SK-N-SH treated with all-trans-retinoic acid at 6 μM for 48 hours (cell line): Measurements from ENCODE around the gene DNAJC9.

ENCODE experiments used
- ATAC-seq: fragments of 200-7000 bp; cut with Tn5 transposase; 3 replicates; pipeline ENCODE4 v1.9.1; 2020; ENCODE audit warnings: mild to moderate bottlenecking, moderate library complexity
- ARNTL ChIP-seq: fragments of 450-650 bp; formaldehyde crosslinking; IDR thresholded peaks from 2 replicates; pipeline ENCODE4 v1.5.0; 2020; ENCODE audit warnings: low read depth, mild to moderate bottlenecking, moderate library complexity, borderline replicate concordance
- BACH2 ChIP-seq: fragments of 250-450 bp; sonication (Bioruptor Pico); IDR thresholded peaks from 2 replicates; pipeline ENCODE4 v1.9.0; 2021; ENCODE audit warnings: mild to moderate bottlenecking, borderline replicate concordance
- CREB5 ChIP-seq: fragments of 250-450 bp; sonication (Bioruptor Pico); IDR thresholded peaks from 2 replicates; pipeline ENCODE4 v1.5.1; 2020; ENCODE audit warnings: low read depth, mild to moderate bottlenecking, moderate library complexity
- CSRNP3 ChIP-seq: fragments of 250-450 bp; sonication (Bioruptor Pico); IDR thresholded peaks from 2 replicates; pipeline ENCODE4 v1.5.1; 2021; ENCODE audit warnings: mild to moderate bottlenecking, moderate library complexity
- GLIS3 ChIP-seq: fragments of 250-450 bp; sonication (Bioruptor Pico); IDR thresholded peaks from 2 replicates; pipeline ENCODE4 v1.5.0; 2020; ENCODE audit warnings: mild to moderate bottlenecking, moderate library complexity
- ISL1 ChIP-seq: fragments of 250-450 bp; sonication (Bioruptor Pico); IDR thresholded peaks from 2 replicates; pipeline ENCODE4 v2.1.2; 2022; ENCODE audit warnings: mild to moderate bottlenecking, moderate library complexity
- OSR1 ChIP-seq: fragments of 250-450 bp; sonication (Bioruptor Pico); IDR thresholded peaks from 2 replicates; pipeline ENCODE4 v1.8.0; 2022; ENCODE audit warnings: moderate library complexity, mild to moderate bottlenecking, inconsistent platforms
- POU6F1 ChIP-seq: fragments of 250-450 bp; sonication (Bioruptor Pico); IDR thresholded peaks from 2 replicates; pipeline ENCODE4 v1.8.0; 2021; ENCODE audit warnings: low read depth, mild to moderate bottlenecking, moderate library complexity, borderline replicate concordance
- PPARA ChIP-seq: fragments of 250-450 bp; sonication (Bioruptor Pico); IDR thresholded peaks from 2 replicates; pipeline ENCODE4 v1.5.0; 2020; ENCODE audit warnings: mild to moderate bottlenecking, borderline replicate concordance
- RARB ChIP-seq: fragments of 250-450 bp; sonication (Bioruptor Pico); IDR thresholded peaks from 2 replicates; pipeline ENCODE4 v1.8.0; 2021; ENCODE audit warnings: mild to moderate bottlenecking, moderate library complexity
- SNAI2 ChIP-seq: fragments of 250-450 bp; sonication (Bioruptor Pico); IDR thresholded peaks from 2 replicates; pipeline ENCODE4 v1.5.0; 2020; ENCODE audit warnings: mild to moderate bottlenecking, moderate library complexity
- TCF4 ChIP-seq: fragments of 250-450 bp; sonication (Bioruptor Pico); IDR thresholded peaks from 2 replicates; pipeline ENCODE4 v1.8.0; 2021; ENCODE audit warnings: mild to moderate bottlenecking, moderate library complexity, borderline replicate concordance
- TOX ChIP-seq: fragments of 250-450 bp; sonication (Bioruptor Pico); IDR thresholded peaks from 2 replicates; pipeline ENCODE4 v1.8.0; 2021; ENCODE audit warnings: mild to moderate bottlenecking, moderate library complexity, borderline replicate concordance
- TSHZ2 ChIP-seq: fragments of 250-450 bp; sonication (Bioruptor Pico); IDR thresholded peaks from 2 replicates; pipeline ENCODE4 v1.5.0; 2020; ENCODE audit warnings: mild to moderate bottlenecking, moderate library complexity
- ZC3H10 ChIP-seq: fragments of 250-450 bp; sonication (Bioruptor Pico); IDR thresholded peaks from 2 replicates; pipeline ENCODE4 v1.5.1; 2021; ENCODE audit warnings: mild to moderate bottlenecking, moderate library complexity
- ZFP3 ChIP-seq: fragments of 250-450 bp; sonication (Bioruptor Pico); IDR thresholded peaks from 2 replicates; pipeline ENCODE4 v1.5.0; 2020; ENCODE audit warnings: mild to moderate bottlenecking, moderate library complexity
- ZNF565 ChIP-seq: fragments of 450-650 bp; formaldehyde crosslinking; conservative IDR thresholded peaks from 2 replicates; pipeline ENCODE4 v1.5.0; 2020; ENCODE audit warnings: low read depth, mild to moderate bottlenecking, moderate library complexity
- ZNF70 ChIP-seq: fragments of 450-650 bp; formaldehyde crosslinking; IDR thresholded peaks from 2 replicates; pipeline ENCODE4 v1.5.0; 2020; ENCODE audit warnings: mild to moderate bottlenecking, moderate library complexity
- ZNF8 ChIP-seq: fragments of 450-650 bp; formaldehyde crosslinking; IDR thresholded peaks from 2 replicates; pipeline ENCODE4 v1.5.0; 2020; ENCODE audit warnings: mild to moderate bottlenecking, moderate library complexity
- TF ChIP-seq, protein P1 (sequence below): fragments of 250-450 bp; sonication (Bioruptor Pico); IDR thresholded peaks from 2 replicates; pipeline ENCODE4 v1.8.0; 2020; ENCODE audit warnings: mild to moderate bottlenecking, moderate library complexity, borderline replicate concordance

The DNAJC9 gene

GRCh38 chr10:73232887-73233286, 14.2 kb downstream of the DNAJC9 start:
- ATAC-seq = peak; percentile 41; the same call in 1 of the 3 replicates
- TF ChIP-seq OSR1 (CRISPR knock-in tag) (no peak), POU6F1 (no peak), CREB5 (no peak), ZC3H10 (no peak), ZNF70 (CRISPR knock-in tag) (no peak), ISL1 (no peak), ZFP3 (CRISPR knock-in tag) (no peak), ARNTL (no peak), TCF4 (CRISPR knock-in tag) (no peak), PPARA (no peak), RARB (CRISPR knock-in tag) (no peak), GLIS3 (CRISPR knock-in tag) (no peak)
- TF ChIP-seq, protein P1, sequence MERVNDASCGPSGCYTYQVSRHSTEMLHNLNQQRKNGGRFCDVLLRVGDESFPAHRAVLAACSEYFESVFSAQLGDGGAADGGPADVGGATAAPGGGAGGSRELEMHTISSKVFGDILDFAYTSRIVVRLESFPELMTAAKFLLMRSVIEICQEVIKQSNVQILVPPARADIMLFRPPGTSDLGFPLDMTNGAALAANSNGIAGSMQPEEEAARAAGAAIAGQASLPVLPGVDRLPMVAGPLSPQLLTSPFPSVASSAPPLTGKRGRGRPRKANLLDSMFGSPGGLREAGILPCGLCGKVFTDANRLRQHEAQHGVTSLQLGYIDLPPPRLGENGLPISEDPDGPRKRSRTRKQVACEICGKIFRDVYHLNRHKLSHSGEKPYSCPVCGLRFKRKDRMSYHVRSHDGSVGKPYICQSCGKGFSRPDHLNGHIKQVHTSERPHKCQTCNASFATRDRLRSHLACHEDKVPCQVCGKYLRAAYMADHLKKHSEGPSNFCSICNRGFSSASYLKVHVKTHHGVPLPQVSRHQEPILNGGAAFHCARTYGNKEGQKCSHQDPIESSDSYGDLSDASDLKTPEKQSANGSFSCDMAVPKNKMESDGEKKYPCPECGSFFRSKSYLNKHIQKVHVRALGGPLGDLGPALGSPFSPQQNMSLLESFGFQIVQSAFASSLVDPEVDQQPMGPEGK (CRISPR knock-in tag) = no peak

DNA sequence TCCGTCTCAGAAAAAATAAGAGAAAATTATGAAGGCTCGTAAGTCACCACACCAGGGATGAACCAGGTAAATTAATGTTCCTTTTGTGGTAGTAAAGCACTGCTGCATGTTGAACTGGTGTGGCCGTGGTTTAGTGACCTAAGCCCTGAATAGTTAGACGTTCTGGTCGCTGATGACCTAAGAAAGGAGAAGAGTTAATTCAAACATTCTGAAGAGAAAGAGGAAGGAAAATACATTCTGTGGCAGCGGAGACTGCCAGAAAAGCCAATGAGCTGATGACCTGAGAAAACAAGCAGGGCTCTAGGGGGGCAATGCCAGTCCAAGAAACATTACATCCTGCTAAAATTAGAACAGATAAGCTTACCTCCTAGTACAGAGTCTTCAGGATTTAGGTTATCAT, 17.5 kb downstream of the DNAJC9 start:
- no peak for ATAC-seq

More for the DNA sequence above, 17.5 kb downstream of the DNAJC9 start:
- TF ChIP-seq TSHZ2 (CRISPR knock-in tag) (no peak), ZNF565 (CRISPR knock-in tag) (no peak), CSRNP3 (CRISPR knock-in tag) (no peak), BACH2 (CRISPR knock-in tag) (no peak), CREB5 (no peak), TOX (no peak), PPARA (no peak), SNAI2 (no peak), ZNF8 (CRISPR knock-in tag) (no peak), ARNTL (no peak), TCF4 (CRISPR knock-in tag) (no peak)
